Measurements from ENCODE around the gene PALMD. TPM values are rescaled to one million over a fixed set of nuclear protein-coding genes. Genes with fewer than 3 reads are reported as not detected.

The PALMD gene
- polyA plus RNA-seq, 3 donors = 2.0 to 3.6 (median 2.6) TPM

DNA sequence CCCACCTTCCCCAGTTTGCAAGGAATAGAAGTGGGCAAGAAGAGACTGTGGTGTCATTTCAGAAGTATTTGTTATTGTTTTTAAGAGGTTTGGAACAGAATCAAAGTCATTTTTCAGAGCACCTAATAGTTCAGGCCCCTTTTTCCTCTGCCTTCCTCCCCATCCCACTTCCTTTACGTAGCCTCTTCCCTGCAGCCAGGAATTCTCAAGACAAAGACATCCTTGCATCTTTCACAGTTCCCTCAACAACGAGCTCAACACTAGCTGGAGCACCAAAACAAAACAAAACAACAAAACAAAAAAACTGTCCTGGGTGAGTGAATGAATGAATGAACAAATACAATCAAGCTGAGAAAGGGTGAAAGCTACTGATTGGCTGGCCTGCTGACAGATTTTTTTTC is 7.0 kb downstream of the PALMD start:
- DNase-seq (ENCODE audit: extremely low read depth in 1 of 11, low read depth in 9 of 11, low spot score in 4 of 11) = no peak

DNA sequence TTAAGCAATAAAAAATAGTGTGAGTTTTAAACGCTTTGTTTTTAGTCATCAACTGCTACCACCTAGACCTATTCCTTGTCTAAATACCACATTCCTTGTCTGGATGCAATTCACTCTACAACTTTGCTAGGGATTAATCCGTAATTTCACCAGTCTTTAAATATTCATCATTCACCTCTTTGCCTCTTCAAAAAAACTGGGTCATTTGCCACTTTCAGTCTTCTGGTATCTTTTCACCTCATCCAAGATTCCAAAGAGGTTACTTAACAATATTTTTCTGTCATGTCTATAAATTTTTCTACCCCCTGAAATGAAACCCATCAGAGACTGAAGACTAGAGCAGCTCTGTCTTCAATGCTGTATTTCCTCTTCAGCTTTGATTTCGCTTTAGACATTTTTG is 9.5 kb downstream of the PALMD start:
- no peak for DNase-seq (ENCODE audit: extremely low read depth in 1 of 11, low read depth in 9 of 11, low spot score in 4 of 11)

DNA sequence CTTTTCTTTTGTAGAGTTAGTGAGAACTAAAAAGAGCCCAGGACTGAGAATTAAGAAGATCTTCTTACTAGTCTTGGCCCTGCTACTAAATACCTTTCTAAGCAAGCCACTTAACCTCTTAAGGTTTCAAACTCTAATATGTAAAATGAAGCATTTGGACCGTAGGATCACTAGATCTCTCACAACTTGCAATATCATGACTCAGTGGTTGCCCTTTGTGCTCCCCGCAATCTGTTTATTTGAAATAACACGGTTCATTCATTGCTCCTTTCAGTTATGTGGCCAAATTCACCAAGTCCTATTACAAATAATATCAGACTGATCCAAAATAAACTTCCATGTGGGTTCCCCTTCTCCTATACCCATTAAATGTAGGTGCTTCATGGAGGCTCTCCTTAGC is 10.8 kb downstream of the PALMD start:
- DNase-seq (ENCODE audit: extremely low read depth in 1 of 11, low read depth in 9 of 11, low spot score in 4 of 11) = no peak

DNA sequence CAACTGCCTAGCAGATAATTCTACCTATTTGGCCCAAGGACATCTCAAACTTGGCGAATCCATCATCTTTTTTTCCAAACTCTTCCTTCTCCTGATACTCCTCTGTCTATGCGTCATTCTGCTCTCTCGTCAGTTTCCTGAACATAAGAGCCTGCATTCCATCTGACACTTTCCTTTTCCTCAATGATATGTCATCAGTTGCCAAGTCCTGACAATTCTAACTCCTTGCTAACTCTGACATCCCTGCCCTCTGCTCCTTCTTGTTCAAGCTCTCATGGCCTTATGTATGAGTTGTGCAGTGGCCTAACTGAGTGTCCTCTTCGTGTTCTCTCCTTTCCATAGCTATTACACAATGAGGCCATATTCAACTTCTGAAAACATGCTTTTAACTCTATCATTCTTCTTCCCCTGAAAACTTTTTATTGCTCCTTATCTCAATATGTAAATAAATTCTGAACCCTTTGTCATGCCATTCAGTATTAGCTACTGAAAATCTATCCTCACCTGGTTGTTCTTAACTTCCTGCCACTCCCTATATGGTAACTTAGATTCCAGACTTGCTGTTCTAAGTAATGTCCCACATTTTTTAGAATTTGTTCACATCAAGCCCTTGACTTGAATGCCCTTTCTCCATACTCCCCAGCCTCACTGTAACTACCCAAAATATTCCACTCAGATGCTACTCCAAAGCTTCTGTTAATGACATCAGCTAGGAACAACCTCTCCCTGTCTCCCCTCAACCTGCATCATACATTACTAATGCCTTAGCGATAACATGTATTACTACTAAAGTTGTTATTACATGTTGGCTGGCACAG is 11.5 kb downstream of the PALMD start:
- no peak for DNase-seq (ENCODE audit: extremely low read depth in 1 of 11, low read depth in 9 of 11, low spot score in 4 of 11)

DNA sequence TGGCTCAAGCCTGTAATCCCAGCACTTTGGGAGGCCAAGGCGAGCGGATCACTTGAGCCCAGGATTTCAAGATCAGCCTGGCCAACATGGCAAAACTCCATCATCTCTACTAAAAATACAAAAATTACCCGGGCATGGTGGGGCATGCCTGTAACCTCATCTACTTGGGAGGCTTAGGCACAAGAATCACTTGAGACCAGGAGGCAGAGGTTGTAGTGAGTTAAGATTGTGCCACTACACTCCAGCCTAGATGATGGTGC is 12.0 kb downstream of the PALMD start:
- DNase-seq (ENCODE audit: extremely low read depth in 1 of 11, low read depth in 9 of 11, low spot score in 4 of 11) = no peak

DNA sequence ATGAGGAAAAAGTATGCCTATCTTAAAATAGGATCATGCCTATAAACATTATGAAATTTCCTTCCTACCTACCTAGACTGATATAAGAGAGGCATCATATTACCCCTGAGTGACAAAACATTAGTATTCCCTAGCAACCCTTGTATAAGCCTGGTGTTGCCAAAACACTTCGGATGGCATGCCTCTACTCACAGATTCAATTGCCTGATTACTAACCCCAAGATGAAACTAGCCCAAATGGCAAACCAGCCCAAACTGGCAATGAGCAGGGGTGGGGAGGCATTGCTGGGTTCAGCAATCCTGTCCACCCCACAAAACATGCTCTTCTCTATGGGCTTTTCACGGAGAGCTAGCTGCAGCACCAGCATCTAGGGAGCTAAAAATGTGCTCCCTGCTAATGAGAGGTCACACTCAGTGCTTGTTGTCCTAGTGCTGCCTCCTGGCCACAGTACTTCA is 13.9 kb downstream of the PALMD start:
- no peak for DNase-seq (ENCODE audit: extremely low read depth in 1 of 11, low read depth in 9 of 11, low spot score in 4 of 11)

DNA sequence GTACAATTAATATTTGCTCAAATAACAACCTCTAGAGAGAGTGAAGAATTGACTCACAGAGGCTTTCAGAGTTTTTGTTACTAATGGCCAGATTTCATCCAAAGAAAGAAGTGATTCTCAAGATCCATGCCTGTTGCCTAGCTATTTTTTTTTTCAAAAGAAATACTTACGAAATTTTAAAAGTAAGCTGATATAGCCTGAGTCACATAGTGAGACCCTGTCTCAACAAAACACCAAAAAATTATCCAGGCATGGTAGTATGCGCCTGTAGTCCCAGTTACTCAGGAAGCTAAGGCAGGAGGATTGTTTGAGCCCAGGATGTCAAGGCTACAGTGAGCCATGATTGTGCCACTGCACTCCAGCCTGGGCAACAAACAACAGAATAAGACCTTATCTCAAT is 14.6 kb downstream of the PALMD start:
- no peak for DNase-seq (ENCODE audit: extremely low read depth in 1 of 11, low read depth in 9 of 11, low spot score in 4 of 11)

DNA sequence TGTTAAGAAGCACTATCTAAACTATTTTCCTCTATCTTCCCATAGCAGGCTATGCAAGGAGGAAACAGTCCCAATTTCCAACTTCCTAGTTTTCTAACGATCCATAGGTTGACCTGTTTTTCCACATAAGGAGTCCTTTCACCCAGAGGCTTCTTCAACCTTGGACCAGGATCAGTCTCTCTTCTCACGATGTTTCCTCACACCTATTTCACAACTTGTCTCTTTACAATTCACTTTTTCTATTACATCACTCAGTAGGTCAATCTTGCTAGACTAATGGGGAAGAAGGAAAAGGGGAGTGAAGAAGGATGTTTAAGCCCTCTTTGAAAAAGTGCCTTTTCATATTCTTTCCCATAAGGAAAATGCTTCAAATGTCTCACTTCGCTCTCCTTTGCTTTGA is 15.9 kb downstream of the PALMD start:
- DNase-seq (ENCODE audit: extremely low read depth in 1 of 11, low read depth in 9 of 11, low spot score in 4 of 11) = no peak

DNA sequence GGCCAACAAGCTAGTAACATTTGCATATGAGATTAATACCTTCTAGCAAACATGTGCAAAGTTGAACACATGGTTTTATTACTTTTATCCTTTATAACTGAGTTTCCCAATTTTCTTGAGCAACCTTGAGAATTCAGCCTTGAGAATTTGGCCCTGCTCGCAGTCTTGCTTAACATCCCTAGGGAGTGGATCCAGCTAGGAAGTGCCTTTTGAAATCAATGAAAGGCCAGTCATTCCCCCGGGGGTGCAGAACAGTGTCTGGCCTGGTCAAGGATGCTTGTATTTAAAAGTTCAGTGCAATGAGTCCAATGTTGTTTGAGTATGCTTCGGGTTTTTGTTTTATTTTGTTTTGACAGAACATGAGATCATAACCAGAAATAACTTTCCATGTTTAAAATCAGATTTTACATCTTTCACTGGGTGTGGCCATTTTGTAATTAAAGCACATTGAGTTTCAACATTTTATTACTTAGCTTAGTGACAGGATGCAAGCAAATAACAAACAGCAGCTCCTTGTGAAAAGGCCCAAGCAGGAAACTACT is 16.7 kb downstream of the PALMD start:
- DNase-seq (ENCODE audit: extremely low read depth in 1 of 11, low read depth in 9 of 11, low spot score in 4 of 11) = no peak

DNA sequence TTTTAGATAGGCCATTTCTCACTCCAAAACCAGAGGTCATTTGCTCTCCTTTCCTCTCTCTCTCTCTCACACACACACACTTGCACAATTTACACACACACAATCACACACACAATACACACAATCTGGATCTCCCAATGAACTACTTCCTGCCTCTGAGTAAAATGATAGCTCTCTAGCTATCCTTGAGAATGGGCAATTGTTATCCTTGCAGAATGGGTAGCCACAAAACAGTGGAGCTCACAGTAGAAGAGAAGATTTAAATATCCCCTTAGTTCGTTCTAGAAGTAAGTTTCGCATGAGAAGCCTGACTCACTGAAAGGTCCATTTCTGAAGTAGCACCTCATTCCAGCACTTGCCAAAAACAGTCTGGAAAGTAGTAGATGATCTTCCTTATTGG is 17.6 kb downstream of the PALMD start:
- no peak for DNase-seq (ENCODE audit: extremely low read depth in 1 of 11, low read depth in 9 of 11, low spot score in 4 of 11)

DNA sequence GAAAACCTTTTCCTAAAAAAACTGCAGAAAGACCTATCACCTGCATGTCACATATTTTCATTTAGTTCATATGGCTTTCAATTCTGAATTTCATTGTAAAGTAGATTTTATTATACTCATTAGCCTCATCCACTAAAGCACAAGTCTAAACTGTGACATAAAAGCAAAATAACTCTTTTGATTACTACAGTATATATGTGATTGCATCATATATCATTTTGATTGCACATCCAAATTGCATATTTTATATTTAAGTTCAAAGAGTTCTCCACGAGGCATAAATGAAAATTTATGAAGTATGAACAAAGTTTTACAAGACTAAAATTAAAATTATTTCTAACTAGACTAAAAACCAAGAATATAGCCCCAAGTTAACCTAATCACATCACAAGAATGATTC is 19.3 kb downstream of the PALMD start:
- no peak for DNase-seq (ENCODE audit: extremely low read depth in 1 of 11, low read depth in 9 of 11, low spot score in 4 of 11)

DNA sequence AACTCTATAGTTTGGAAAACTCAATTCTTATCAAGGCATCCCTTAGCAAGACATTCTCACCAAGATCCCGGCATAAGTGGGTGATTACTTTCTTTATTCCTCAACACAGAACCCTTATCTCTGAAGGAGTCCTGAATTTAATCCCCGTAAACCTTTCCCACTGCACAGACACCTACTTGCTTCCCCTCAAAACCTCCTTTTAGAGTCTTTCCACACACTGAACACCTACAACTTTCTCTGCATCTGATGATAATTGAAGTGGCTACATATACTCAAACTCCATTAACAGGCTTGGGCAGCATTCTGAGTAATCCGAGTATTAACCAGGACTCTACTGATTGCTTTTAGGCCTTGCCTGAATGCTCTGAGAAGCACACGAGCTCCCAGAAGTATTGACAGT is 23.5 kb downstream of the PALMD start:
- DNase-seq (ENCODE audit: extremely low read depth in 1 of 11, low read depth in 9 of 11, low spot score in 4 of 11) = no peak

DNA sequence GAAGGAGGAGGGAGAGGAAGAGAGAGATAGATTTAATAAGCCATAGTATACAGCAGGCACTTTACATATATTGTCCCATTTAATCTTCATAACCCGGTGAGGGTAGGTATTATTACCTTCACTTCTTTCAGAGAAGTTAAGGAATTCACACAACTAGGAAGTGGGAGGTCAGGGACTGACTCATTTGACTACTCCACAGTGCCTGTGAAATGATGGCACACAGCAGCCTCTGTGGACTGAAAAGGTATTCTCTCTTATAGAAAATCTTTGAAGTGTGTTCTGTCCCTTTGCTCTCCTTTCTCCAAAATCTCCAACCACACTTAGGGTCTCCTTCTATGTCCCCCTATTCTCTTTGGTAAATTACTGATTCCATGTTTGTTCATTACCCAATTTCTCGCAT is 23.9 kb downstream of the PALMD start:
- no peak for DNase-seq (ENCODE audit: extremely low read depth in 1 of 11, low read depth in 9 of 11, low spot score in 4 of 11)

DNA sequence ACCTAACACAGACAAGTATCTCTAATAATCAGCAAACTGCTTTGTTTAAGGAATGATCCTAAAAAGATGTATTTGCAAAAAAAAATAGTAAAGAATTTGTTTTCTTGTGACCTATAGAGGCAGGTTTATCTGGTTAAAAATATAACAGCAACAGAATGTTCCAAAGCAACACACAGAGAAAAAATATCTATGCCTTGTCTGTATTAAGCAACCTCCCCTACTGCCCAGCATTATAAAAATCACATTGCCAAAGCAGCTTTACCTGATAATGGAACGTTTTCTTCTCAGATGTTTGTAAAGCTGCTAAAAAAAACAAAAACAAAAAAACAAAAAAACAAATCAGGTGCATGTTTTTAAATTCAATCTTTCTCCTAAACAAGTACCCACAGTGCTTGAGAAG is 24.7 kb downstream of the PALMD start:
- no peak for DNase-seq (ENCODE audit: extremely low read depth in 1 of 11, low read depth in 9 of 11, low spot score in 4 of 11)

DNA sequence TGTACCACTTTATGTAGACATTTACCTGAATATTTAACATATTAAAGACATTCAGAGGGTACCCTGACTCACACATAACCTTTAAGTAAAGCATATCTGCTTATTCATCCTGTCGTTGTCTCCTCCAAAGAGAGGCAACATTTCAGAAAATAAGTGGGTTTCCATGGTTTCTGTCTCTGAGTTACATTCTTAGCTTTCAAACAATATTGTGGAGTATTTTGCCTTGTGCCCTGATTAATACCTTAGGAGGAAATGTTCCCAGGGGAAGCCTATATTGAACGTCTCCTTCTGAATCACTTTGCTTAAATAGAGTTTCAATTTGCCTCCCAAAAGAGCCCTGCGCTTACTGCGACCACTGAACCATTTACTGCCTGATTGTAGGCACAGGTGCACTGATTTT is 26.1 kb downstream of the PALMD start:
- no peak for DNase-seq (ENCODE audit: extremely low read depth in 1 of 11, low read depth in 9 of 11, low spot score in 4 of 11)

DNA sequence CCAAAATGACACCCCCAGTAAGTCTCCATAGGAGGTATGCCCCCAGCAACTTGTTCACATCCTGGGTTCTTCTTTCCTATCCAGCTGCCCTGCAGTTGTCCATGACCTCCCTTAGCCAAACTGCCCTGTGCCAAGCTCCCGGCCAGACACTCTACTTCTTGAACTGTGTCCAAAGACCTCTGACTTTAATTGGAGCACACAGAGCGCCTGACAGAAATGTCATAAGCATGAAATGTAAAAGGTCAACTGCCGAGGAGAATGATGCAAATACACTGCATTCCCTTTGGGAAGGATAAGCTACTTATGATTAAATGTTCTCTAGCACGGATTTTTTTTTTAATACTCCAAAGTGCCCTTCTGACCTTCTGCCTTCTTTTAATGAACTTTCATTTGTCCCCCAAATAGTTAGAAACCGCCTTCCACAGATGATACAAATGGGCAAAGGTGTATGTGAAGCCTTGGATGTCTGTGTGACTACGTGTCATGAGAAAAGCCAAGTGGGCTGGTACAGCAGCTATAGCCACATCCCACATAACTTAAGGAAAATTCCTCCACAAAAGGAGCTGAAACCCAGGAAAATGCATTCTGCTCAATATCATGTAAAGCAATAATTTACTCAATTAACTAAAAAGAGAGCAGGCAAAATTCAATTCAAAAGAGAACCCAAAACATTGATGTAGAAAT is 26.8 kb downstream of the PALMD start:
- DNase-seq (ENCODE audit: extremely low read depth in 1 of 11, low read depth in 9 of 11, low spot score in 4 of 11) = no peak

DNA sequence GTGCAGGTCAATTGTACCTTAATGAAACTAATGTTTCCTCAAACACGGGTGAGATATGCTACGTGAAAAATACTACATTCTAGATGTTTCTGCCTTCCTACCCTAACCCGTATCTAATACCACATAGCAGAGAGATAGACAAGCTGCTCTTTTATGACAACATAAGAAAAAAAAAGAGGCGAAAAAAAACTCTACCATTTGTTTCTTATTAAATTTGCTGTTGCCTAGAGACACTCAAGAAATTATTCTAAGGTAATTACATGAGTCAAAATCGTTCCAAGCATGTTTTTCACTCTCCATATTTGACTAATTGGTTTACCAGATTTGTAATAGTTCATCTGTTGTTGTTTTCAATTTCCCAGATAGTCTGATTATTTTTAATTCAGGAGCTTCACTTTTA is 27.4 kb downstream of the PALMD start:
- no peak for DNase-seq (ENCODE audit: extremely low read depth in 1 of 11, low read depth in 9 of 11, low spot score in 4 of 11)

DNA sequence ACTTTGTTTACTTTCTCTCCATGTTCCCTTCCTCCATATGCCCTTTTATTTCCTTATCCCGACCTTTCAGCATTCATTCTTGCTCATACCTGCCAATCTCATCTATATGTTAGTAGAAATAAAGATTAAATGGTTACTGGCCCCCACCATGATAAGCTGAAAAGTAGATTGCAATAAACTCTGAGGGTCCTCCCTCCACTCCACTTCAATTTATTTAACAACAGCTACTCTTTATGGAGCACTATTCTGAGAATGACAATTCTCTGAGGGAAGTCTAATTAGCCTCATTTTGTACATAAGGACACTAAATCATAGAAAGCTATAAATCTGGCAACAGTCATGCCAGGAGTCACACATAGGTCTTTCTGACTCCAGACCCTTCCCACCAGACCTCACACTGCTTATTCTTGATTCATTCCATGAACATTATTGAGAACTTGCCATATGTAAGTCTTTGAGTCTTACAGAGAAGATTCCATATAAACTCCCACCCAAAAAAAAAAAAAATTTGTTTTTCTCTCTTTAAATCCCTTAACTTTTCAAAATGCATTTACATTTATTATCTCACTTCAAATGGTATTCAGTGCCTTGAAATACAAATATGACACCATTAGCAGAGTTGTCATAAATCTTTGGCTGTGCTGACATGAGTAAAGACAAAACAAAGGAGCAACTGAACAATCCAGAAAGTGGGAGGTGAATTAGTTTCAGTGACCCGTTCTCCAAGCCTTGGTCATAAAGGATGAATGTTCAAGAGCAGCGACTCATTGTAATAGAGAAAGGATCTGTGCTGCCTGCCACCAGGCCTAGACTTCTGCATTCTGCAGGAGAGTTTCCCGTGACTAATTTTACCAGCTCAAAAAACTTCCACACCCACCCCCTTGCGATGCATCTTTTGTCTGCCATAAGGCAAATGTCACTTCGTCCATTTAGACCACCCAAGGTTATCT is 28.5 kb downstream of the PALMD start:
- DNase-seq (ENCODE audit: extremely low read depth in 1 of 11, low read depth in 9 of 11, low spot score in 4 of 11) = no peak

DNA sequence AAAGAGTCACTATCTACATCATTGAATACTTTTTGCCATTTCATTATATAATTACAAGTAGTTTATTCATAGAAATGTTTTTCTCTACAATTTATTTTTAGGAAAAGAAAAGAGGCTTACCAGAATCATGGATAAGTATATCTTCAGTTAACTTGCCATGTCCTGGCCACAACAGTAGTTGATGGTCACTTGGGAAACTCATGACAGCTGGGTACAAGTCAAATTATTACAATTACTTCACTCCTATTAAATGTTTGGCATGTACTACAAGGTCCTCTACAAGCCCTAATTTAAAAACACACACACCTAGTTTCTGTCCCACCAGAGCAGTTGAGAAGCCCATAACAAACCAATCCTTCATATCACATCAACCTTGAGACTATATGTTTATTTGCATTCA is 29.4 kb downstream of the PALMD start:
- DNase-seq (ENCODE audit: extremely low read depth in 1 of 11, low read depth in 9 of 11, low spot score in 4 of 11) = no peak

DNA sequence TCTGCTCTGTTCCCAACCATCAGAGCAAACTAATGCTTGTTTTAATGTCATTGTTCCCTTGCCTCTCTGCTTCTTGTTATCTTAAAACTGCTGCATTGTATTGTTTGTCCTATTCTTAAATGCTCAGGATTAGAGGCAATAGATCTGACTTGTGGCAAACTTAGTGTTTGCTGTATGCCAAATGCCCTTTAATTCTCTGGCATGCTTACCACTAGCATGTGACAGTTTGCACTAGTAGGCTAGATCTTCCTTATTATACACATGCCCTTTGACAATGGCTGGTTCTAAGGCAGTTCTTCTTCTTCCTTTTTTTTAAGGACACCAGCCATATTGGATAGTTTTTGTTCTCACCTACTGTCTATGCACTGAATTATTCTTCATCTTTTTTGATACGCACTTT is 30.1 kb downstream of the PALMD start:
- no peak for DNase-seq (ENCODE audit: extremely low read depth in 1 of 11, low read depth in 9 of 11, low spot score in 4 of 11)

Data from renal cortex interstitium (tissue), 11 donors.